Aortic smooth muscle cell (primary cell): ENCODE results near the gene ZNF311. TPM values are rescaled to one million over a fixed set of nuclear protein-coding genes. Genes with fewer than 3 reads are reported as not detected.

ENCODE experiments used
- total RNA-seq: library from RNA; depleted of rRNA; stranded (reverse); fragments of >200 nt; gene quantifications from 2 replicates; pipeline ENCODE4 v1.2.3, GENCODE V29; 2014

ZNF311 gene
- 0.87 and 1.3 TPM in 2 replicates for total RNA-seq

GRCh38 chr6:29005183-29005885, at the start of gene ZNF311:
ZNF311 (minus strand) TSS chr6:29005315; CDS start chr6:29003954, 1,361 bp downstream.

DNA sequence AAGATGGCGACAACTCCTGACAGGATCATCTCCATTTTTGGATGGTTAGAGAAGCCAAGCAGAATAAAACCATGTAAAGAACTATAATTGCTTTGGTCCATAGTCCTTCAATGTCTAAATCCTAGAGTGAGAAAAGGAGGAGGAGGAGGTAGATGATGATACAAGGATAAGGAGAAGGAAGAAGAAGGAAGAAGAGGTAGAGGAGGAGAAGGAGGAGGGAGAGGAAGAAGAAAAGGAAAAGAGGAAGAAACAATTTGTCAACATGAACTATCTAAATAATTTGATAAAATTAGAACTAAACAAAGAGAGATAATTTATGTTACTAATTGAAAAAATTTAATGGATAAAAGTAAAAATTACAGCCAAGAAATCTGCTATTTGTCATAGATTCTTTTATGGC, 40.0 kb upstream of the ZNF311 start, which contains the start of gene OR2W1:
Gene OR2W1, minus strand, starts transcription at position 101 of the 400 bp plus-strand sequence. Its CDS starts 0 bp downstream, at position 101.

Other genes with a start within 250 kb of the ZNF311 start
- gene TRIM27, start 81.3 kb downstream of the ZNF311 start, total RNA-seq, result 48.7 and 62.4 TPM in 2 replicates
- not detected in 2 replicates for gene OR2W1, start 39.9 kb upstream of the ZNF311 start, total RNA-seq
- gene OR2B3, start 82.0 kb upstream of the ZNF311 start, total RNA-seq, result not detected in 2 replicates
- gene OR2J1, start 94.2 kb upstream of the ZNF311 start, total RNA-seq, result not detected in 2 replicates
- not detected in 2 replicates for gene OR2J3, start 102.7 kb upstream of the ZNF311 start, total RNA-seq
- not detected in 2 replicates for gene OR2J2, start 165.6 kb upstream of the ZNF311 start, total RNA-seq